ENCODE results near the gene WDR90.
"Not testable (repeated sequence)": the region's sequence is repeated elsewhere in the genome, so short reads cannot be mapped to it uniquely, and the experiment has no call there.

Gene WDR90

GRCh38 chr16:689175-689897, 40.2 kb downstream of the WDR90 start:
- no peak for DNase-seq (ENCODE audit: low spot score)

DNA sequence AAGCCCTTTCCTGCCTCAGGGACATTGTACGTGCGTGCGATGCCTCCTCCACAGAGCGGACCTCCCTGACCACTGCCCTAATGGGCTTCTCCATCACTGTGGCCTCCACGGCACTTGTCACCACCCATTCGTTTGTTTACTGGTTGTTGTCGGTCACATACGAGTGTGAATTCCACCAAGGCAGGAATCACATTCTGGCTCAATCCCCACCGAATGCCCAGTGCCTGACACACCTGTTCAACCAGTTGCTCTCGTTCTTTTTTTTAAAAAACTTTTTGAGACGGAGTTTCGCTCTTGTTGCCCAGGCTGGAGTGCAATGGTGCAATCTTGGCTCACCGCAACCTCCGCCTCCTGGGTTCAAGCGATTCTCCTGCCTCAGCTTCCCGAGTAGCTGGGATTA, 42.1 kb downstream of the WDR90 start:
- DNase-seq (ENCODE audit: low spot score): not testable (repeated sequence)

DNA sequence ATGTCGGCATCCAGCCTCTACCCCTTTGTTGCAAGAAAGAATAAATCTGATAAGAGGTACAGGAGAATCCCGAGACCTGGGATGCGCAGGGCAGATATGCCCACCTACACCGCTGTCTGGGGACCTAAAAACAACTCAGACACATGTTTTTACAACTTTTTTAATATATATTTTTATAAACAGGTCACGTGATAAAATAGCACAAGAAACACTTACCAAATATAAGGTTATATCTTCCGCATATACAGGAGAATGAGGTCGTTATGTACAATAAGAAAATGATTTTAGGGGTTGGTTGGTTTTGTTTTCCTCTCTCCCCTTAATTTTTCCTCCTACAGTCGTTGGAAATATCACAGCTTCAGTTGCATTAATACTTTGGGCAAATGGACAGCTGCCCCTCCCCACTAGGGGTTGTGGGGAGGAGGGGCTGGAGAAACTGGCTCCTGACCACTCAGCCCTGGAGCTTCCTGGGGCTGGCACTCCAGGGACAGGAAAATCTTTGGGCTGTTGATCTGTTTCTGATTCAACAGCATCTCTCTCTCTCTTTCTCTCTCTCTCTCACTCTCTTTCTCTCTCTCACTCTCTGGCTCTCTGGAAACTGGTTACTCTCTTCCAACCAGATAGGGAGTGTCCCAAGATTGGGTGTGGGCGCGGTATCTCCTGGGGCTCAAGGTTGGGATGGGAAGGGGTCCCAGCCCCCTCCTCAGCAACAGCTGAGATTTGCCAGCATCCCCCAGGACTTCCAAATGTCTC, 43.4 kb downstream of the WDR90 start:
- DNase-seq (ENCODE audit: low spot score): no peak

DNA sequence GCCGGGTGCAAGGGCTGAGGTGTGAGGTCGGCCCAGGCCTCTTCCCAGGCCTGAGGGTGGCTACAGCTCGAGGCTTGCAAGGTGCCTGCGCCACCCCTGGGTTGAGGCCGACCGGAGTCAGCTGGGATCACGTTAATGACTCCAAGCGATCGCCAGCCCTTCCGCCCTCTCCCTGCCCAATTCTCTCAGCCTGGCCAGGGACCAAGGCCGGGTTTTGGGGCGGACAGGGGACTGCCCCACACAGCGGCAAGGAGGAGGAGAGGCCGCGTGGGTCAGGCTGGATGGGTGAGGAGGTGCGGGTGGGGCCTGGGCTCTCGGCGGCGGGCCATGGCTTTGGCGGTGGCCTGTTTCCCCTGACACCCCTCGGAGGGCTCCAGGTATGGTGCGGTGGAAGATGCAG, 44.2 kb downstream of the WDR90 start:
- DNase-seq (ENCODE audit: low spot score): no peak

- DNase-seq (ENCODE audit: low spot score): no peak
These were observed 44.6 kb downstream of the WDR90 start for GRCh38 chr16:693766-694165.

DNA sequence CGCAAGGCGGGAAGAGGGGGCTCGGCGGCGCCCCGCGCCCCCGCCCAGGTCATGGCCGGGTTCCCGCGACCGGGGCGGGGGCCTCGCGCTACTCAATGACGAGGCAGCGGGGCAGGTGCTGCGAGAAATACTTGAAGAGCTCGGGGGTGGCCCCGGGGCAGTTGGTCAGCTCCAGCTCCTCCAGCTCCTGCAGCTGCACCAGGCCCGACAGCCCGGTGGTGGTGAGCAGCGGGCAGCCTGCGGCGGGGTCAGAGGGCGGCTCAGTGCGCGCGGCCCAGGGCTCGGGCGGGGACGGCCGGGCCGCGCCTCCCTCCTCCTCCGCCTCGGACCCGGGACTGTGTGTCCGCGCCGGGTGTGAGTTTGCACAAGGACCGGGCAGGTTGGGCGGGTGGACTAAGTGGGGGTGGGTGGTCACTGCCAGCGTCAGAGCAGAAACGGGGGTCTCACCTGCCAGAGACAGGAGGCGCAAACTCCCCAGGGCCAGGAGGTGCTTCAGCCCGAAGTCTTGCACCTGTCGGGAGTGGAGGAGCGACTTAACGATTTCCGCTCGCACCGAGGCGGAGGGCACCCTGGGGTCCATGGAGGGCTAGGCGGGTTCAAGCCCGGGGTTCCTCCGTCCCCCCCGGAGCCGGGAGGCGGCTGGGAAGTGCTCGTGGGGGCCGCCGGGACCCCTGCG, 45.2 kb downstream of the WDR90 start:
- DNase-seq (ENCODE audit: low spot score): no peak

DNA sequence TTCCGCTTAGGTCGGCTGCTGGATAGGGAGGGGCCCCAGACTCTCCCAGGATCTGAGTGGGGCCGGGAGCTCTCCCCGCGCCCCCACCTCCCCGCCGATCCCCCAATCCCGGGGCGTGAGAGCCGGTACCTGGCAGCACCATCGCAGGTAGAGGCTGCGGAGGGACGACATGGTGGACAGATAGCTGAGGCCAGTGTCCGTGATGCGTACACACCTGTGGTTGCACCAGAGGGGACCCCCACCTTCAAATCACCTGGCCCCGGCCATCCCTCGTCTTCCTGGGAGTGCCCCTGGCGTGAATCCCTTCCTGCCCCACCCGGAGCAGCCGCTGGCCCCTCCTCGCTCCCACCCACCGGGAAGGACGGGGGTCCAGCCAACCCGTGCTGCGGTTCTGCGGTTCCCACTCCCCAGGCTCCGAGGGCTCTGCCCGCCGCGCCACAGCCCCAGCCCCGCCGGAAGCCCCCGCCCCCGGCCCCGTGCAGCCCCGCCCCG, 45.7 kb downstream of the WDR90 start:
- no peak for DNase-seq (ENCODE audit: low spot score)

- DNase-seq (ENCODE audit: low spot score): no peak
These were observed 46.4 kb downstream of the WDR90 start for GRCh38 chr16:695355-696089.

GRCh38 chr16:698911-699671, 49.9 kb downstream of the WDR90 start:
- no peak for DNase-seq (ENCODE audit: low spot score)

DNA sequence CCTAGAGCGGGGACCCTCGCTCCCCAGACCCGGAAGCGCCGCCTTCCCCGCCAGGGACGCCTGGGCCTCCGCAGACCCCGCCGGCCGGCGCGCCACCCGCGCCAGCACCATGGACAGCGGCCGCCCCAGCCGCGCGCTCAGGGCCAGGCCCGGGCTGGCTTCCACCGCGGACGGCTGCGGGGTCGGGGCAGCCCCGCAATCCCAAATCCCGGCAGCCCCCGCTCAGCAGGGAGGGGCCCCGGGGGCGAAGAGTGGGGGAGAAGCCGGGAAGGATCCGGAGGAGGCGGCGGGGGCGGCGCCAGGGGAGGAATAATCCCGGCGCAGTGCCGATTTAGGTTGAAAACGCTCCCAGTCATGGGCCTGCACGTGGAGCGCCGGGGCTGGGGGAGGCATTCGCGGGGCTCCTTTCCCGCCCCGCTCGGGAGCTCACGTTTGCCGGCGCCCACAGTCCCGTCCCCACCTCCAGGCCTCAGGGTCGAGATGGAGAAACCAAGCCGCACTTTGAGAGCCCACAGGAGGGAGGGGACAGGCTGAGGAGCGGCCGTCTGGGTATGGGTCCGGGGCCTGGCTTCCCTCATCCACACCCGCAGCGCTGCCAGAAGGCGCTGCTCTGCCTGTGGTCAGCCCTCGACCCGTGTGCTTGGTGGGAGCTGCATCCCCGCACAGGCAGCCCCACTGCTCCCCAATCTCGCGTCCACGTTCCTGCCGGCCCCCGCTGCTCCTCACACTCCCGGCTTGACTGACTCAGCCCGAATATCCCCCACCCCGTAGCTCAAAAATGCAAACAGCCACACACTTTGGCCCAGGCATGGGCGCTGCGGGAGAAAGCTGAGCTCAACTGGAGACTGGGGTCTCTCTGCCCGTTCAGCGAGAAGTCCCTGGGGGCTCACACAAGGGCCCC, 51.8 kb downstream of the WDR90 start:
- DNase-seq (ENCODE audit: low spot score): peak; percentile 75

DNA sequence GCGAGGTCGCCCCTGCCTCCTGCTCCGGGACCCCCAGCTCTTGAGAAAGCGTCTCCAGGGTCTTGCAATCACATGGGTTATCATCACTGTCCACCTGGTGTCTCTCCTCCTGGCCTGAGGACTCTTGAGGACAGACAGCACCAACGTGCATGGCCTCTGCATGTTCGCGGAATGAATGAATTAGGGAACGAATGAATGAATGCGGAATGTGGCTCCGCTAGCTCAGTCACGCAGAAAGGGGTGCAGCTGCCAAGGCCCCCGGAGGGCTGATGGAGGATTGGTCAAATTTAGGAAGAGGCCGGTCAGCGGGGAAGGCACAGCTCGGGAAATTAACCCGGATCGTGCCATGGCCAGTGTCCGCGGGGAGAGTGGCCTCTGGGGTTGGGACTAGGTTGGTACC, 53.2 kb downstream of the WDR90 start:
- no peak for DNase-seq (ENCODE audit: low spot score)

GRCh38 chr16:703406-703805, 54.2 kb downstream of the WDR90 start:
- DNase-seq (ENCODE audit: low spot score): no peak

- no peak for DNase-seq (ENCODE audit: low spot score)
These were observed 54.9 kb downstream of the WDR90 start for GRCh38 chr16:704047-704446.

DNA sequence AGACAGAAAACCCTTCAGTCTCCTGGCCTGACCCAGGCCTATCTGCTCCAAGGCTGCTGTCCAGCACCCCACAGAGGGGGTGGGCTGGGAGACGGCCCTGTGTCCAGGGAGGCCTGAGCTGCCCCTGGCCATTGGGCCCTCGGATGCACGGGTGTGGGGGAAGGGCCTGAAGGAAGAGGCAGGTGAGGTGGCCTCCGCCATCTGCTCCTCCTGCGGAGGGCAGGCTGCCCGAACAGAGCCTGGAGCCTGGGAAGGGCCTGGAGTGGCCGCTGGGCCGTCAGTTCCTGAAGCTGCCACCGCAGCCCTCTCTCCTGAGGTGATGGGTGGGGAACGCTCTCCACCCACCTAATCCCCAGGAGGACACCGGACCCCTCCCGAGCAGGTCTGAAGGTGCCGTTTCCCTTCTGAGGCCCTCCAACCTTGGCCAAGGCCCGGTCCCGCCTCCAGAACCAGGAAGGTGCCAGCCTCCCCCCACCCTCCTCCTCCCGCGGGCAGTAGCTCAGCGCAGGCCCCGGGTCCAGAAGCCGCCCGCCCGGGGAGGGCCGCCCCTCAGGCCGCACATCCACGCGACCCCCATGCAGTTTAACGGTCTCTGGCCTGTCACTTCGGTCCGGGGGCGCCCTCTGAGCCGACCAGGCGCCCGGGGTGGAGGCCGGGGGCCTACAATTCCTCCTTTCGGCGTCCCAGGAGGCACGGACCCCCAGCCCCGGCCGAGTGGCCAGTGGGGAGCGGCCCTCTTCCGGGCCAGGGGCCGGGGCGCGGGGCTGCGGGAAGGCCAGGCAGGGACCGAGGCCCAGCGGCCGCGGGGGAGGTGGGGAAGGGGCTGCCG, 55.6 kb downstream of the WDR90 start:
- no peak for DNase-seq (ENCODE audit: low spot score)

GRCh38 chr16:705431-706188, 56.4 kb downstream of the WDR90 start, which contains the start of gene FBXL16:
TSS of gene FBXL16 (minus strand) at chr16:705801. CDS start at chr16:697405, 8,396 bp downstream.
- DNase-seq (ENCODE audit: low spot score): no peak

DNA sequence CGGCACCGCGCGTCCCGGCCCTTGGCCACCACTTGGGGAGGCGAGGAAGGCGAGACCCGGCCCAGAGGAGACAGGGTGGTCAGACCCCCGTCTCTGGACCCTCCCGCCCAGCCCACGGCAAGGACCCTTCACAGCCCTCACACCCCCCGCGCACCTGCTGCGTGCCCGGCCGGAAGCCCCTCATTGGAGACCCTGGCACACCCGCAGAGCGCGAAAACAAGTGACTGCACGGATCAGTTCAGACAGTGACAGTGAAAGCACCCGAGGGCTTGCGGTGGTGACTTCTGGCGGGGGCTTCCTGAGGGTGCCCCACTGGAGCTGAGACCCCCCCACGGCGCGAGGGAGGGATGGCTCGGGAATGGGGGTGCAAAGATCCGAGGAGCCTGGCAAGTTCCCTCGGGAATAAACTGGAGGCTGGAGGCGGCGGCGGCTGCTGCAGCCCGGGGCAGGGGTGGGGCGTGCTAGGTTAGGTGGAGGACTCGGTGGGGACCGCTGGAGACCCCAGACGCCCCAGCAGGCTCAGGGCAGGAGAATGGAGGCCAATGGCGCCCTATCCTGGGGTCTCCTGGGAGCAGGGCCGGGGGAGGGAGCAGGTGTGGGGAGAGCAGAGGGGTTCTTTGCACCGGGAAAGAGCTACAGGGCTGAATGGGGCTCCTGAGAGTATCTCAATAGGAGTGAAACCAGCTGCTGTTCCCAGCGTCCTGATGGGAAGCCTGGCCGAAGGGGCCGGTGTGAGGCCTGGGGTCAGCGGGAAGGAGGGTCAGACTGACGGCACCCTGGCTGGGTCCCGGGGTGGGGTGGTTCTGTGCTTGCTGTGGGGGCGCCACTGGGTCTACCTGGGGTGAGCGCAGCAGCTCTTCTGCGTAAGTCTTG, 57.3 kb downstream of the WDR90 start:
- DNase-seq (ENCODE audit: low spot score): no peak

GRCh38 chr16:707062-707538, 57.9 kb downstream of the WDR90 start:
- DNase-seq (ENCODE audit: low spot score): no peak

All from HuH-7.5 (cell line).